HepG2 (cell line): ENCODE data around the gene KLHL17. TPM values are rescaled to one million over a fixed set of nuclear protein-coding genes. Genes with fewer than 3 reads are reported as not detected.

Experiments used
- AHDC1 ChIP-seq: sonication (generic); formaldehyde crosslinking; IDR thresholded peaks from 2 replicates; pipeline ENCODE4 v1.5.1; 2020; ENCODE audit warnings: mild to moderate bottlenecking, missing genetic modification reagents, borderline replicate concordance
- GATA4 ChIP-seq: sonication (generic); IDR thresholded peaks from 2 replicates; pipeline ENCODE4 v1.6.1; 2016; ENCODE audit warnings: antibody characterized with exemption, low read depth, borderline replicate concordance
- KMT2A ChIP-seq: sonication (generic); formaldehyde crosslinking; IDR thresholded peaks from 2 replicates; pipeline ENCODE4 v1.4.0; 2020; ENCODE audit warnings: missing genetic modification reagents
- MIER3 ChIP-seq: IDR thresholded peaks from 2 replicates; pipeline ENCODE4 v1.6.1; 2016; ENCODE audit warnings: missing compliant biosample characterization, borderline replicate concordance
- PHF21A ChIP-seq: sonication (generic); formaldehyde crosslinking; IDR thresholded peaks from 2 replicates; pipeline ENCODE4 v1.5.0; 2020; ENCODE audit warnings: mild to moderate bottlenecking, missing genetic modification reagents
- SP1 ChIP-seq, 2 experiments: fragments of 450-650 bp in 1 of 2; sonication (generic) in 1 of 2; formaldehyde crosslinking in 1 of 2; IDR thresholded peaks; 2 replicates each; pipeline versions ENCODE4 v1.4.0 to v1.6.1; 2016 to 2020; ENCODE audit warnings: missing genetic modification reagents in 1 of 2
- TFE3 ChIP-seq: IDR thresholded peaks from 2 replicates; pipeline ENCODE4 v1.6.1; 2016
- U2AF2 ChIP-seq: fragments of 200-400 bp; formaldehyde crosslinking; IDR thresholded peaks from 2 replicates; pipeline ENCODE4 v1.6.1; 2017; ENCODE audit warnings: low read depth, mild to moderate bottlenecking, low read length
- ZBTB25 ChIP-seq: IDR thresholded peaks from 2 replicates; pipeline ENCODE4 v1.6.1; 2018; ENCODE audit warnings: missing genetic modification reagents
- ZBTB8A ChIP-seq: sonication (generic); formaldehyde crosslinking; IDR thresholded peaks from 2 replicates; pipeline ENCODE4 v1.4.0; 2020; ENCODE audit warnings: mild to moderate bottlenecking, low read depth, missing genetic modification reagents, borderline replicate concordance
- ZFP37 ChIP-seq: sonication (generic); formaldehyde crosslinking; IDR thresholded peaks from 2 replicates; pipeline ENCODE4 v1.4.0; 2020; ENCODE audit warnings: missing genetic modification reagents, borderline replicate concordance
- ZFP62 ChIP-seq: sonication (generic); formaldehyde crosslinking; IDR thresholded peaks from 2 replicates; pipeline ENCODE4 v1.4.0; 2020; ENCODE audit warnings: missing genetic modification reagents
- ZIK1 ChIP-seq: sonication (generic); formaldehyde crosslinking; IDR thresholded peaks from 2 replicates; pipeline ENCODE4 v1.5.0; 2020; ENCODE audit warnings: mild to moderate bottlenecking, low read depth, missing genetic modification reagents, borderline replicate concordance
- ZKSCAN5 ChIP-seq: sonication (generic); formaldehyde crosslinking; IDR thresholded peaks from 2 replicates; pipeline ENCODE4 v1.5.1; 2020; ENCODE audit warnings: mild to moderate bottlenecking, missing genetic modification reagents
- ZNF274 ChIP-seq: sonication (generic); formaldehyde crosslinking; IDR thresholded peaks from 2 replicates; pipeline ENCODE4 v1.5.1; 2020; ENCODE audit warnings: mild to moderate bottlenecking, missing genetic modification reagents
- ZNF616 ChIP-seq: sonication (generic); formaldehyde crosslinking; IDR thresholded peaks from 2 replicates; pipeline ENCODE4 v1.5.0; 2020; ENCODE audit warnings: low read depth, mild to moderate bottlenecking, missing genetic modification reagents
- ZNF782 ChIP-seq: sonication (generic); formaldehyde crosslinking; IDR thresholded peaks from 2 replicates; pipeline ENCODE4 v1.4.0; 2020; ENCODE audit warnings: missing genetic modification reagents, mild to moderate bottlenecking, borderline replicate concordance
- polyA plus RNA-seq, 8 experiments: library from polyadenylated mRNA; depleted of rRNA in 3 of 8; stranded (reverse) in 7 of 8; unstranded in 1 of 8; fragments of >200 nt; fragmentation: Illumina TruSeq in 4 of 8; extraction: Trizol in 4 of 8; gene quantifications; 2 replicates each; pipeline versions ENCODE4 v1.2.1 to v1.2.3, GENCODE V29; 2011 to 2016; ENCODE audit warnings: low read depth in 4 of 8, missing spikeins in 1 of 8, mixed read lengths in 1 of 8; ENCODE audit not compliant: insufficient read depth in 1 of 8
- total RNA-seq, 5 experiments: library from RNA; depleted of rRNA; stranded (reverse); fragments of >200 nt; fragmentation: Illumina TruSeq; extraction: Trizol; gene quantifications; 2 replicates each; pipeline ENCODE4 v1.2.3, GENCODE V29; 2016; ENCODE audit warnings: low read depth in 1 of 5
- TF ChIP-seq, protein P1 (sequence below): sonication (generic); formaldehyde crosslinking; IDR thresholded peaks from 2 replicates; pipeline ENCODE4 v1.5.0; 2020; ENCODE audit warnings: mild to moderate bottlenecking, missing genetic modification reagents

Gene KLHL17
- total and polyA plus RNA-seq, 2 of the 13 experiments (the other 11 are each of a cell fraction or from before 2014, with no cell fraction given), result 9.3 to 24.7 TPM

- TF ChIP-seq AHDC1 (CRISPR knock-in tag) (peak; percentile 59; the same call in 1 of the 2 replicates), TFE3 (CRISPR knock-in tag) (peak; percentile 96), ZNF782 (CRISPR knock-in tag) (peak; percentile 69; the same call in 1 of the 2 replicates), ZBTB8A (CRISPR knock-in tag) (no peak), ZFP37 (0 out of 2 replicates have a peak, but pooled peaks have one; percentile 87), GATA4 (0 out of 2 replicates have a peak, but pooled peaks have one; percentile 44), ZIK1 (CRISPR knock-in tag) (no peak), PHF21A (CRISPR knock-in tag) (peak; percentile 98), ZNF616 (peak; percentile 76; the same call in 1 of the 2 replicates), ZFP62 (CRISPR knock-in tag) (no peak), ZNF274 (CRISPR knock-in tag) (no peak; the same call in 1 of the 2 replicates), U2AF2 (no peak), ZBTB25 (peak; percentile 98), ZKSCAN5 (no peak), KMT2A (CRISPR knock-in tag) (0 out of 2 replicates have a peak, but pooled peaks have one; percentile 33), MIER3 (CRISPR knock-in tag) (peak; percentile 93), SP1 (IDR thresholded peaks at IDR 0.05) (no peak), SP1 (CRISPR knock-in tag; IDR thresholded peaks at IDR 0.05) (peak; percentile 48)
- TF ChIP-seq, protein P1, sequence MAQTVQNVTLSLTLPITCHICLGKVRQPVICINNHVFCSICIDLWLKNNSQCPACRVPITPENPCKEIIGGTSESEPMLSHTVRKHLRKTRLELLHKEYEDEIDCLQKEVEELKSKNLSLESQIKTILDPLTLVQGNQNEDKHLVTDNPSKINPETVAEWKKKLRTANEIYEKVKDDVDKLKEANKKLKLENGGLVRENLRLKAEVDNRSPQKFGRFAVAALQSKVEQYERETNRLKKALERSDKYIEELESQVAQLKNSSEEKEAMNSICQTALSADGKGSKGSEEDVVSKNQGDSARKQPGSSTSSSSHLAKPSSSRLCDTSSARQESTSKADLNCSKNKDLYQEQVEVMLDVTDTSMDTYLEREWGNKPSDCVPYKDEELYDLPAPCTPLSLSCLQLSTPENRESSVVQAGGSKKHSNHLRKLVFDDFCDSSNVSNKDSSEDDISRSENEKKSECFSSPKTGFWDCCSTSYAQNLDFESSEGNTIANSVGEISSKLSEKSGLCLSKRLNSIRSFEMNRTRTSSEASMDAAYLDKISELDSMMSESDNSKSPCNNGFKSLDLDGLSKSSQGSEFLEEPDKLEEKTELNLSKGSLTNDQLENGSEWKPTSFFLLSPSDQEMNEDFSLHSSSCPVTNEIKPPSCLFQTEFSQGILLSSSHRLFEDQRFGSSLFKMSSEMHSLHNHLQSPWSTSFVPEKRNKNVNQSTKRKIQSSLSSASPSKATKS, result 0 out of 2 replicates have a peak, but pooled peaks have one; percentile 85
These were observed 46.1 kb downstream of the KLHL17 start (continued) for GRCh38 chr1:1006305-1007159.
